Stomach smooth muscle (tissue), 2 donors: ENCODE measurements around the gene PDE11A.
"Not testable (repeated sequence)": the region's sequence is repeated elsewhere in the genome, so short reads cannot be mapped to it uniquely, and the experiment has no call there.

Source experiments
- H3K27ac ChIP-seq: one replicate; pipeline ENCODE4 v1.7.0; 2013; ENCODE audit warnings: mild to moderate bottlenecking, low read length, inconsistent platforms
- H3K27me3 ChIP-seq, 2 donors: one replicate each; pipeline ENCODE4 v1.7.0; 2013; ENCODE audit warnings: low read length in 2 of 2; ENCODE audit not compliant: insufficient read depth in 2 of 2, control insufficient read depth in 1 of 2
- H3K36me3 ChIP-seq, 2 donors: one replicate each; pipeline ENCODE4 v1.7.0; 2013; ENCODE audit warnings: low read length in 2 of 2; ENCODE audit not compliant: control insufficient read depth in 2 of 2, insufficient read depth in 2 of 2
- H3K4me1 ChIP-seq: one replicate; pipeline ENCODE4 v1.7.0; 2013; ENCODE audit warnings: low read length; ENCODE audit not compliant: control insufficient read depth, insufficient read depth
- H3K4me3 ChIP-seq, 2 donors: one replicate each; pipeline ENCODE4 v1.7.0; 2013; ENCODE audit warnings: low read length in 2 of 2
- H3K9ac ChIP-seq, 2 donors: one replicate each; pipeline ENCODE4 v1.7.0; 2013; ENCODE audit warnings: low read length in 2 of 2, mild to moderate bottlenecking in 1 of 2
- H3K9me3 ChIP-seq, 2 donors: one replicate each; pipeline ENCODE4 v1.7.0; 2013; ENCODE audit warnings: low read length in 2 of 2; ENCODE audit not compliant: control insufficient read depth in 2 of 2
- donor health status: healthy.
- donor health status: Pancreatic carcinoma.

Gene PDE11A

GRCh38 chr2:177796654-177797415 is 275.7 kb downstream of the PDE11A start:
- H3K4me3 ChIP-seq: no peak overlapping the region
- no peaks in the 10 kb centered on the region for H3K9me3 ChIP-seq
- H3K4me1 ChIP-seq: no peaks in the 10 kb centered on the region
- no peak overlapping the region for H3K9ac ChIP-seq
- H3K36me3 ChIP-seq: no peaks in the 10 kb centered on the region
- no peaks in the 10 kb centered on the region for H3K27me3 ChIP-seq
- H3K27ac ChIP-seq: no peak overlapping the region

DNA sequence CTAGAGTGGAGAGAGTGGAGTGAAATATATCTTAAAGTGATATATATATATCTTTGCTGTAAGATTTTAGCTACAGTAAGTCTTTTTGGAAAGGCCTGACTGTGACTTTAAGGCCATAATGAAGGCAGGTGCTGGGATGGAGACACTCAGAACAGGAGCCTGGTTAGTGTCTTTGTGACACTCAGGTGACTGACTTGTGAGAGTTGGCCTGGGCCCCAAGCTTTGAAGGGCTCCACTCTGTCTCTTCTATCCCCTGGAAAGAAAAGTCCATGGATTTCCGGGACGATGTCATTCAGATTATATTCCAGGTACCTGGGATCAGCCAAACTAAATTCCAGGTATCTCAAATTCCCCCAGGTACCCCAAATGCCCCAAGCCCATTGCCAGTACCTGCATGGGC is 276.6 kb downstream of the PDE11A start:
- Histone ChIP-seq H3K9me3 (no peaks in the 10 kb centered on the region), H3K4me3 (no peak overlapping the region), H3K27me3 (no peaks in the 10 kb centered on the region), H3K27ac (no peak overlapping the region), H3K36me3 (no peaks in the 10 kb centered on the region), H3K9ac (no peak overlapping the region), H3K4me1 (no peaks in the 10 kb centered on the region)

DNA sequence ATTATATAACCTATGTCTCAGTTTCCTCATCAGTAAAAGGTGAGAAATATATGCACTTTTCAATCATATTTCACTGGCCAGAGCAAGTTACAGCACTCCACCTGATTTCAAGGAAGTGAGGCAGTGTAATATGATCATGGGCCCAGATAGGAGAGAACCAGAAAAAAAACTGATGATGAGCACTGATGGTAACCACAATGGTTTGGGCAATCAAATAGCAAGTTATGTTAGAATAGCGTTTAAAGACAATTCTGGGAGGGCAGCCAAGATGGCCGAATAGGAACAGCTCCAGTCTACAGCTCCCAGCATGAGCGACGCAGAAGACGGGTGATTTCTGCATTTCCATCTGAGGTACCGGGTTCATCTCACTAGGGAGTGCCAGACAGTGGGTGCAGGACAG is 287.4 kb downstream of the PDE11A start:
- not testable (repeated sequence) for H3K4me1 ChIP-seq, H3K9ac ChIP-seq, H3K27me3 ChIP-seq, H3K36me3 ChIP-seq, H3K9me3 ChIP-seq, H3K27ac ChIP-seq, H3K4me3 ChIP-seq

- no peak overlapping the region for H3K9ac ChIP-seq
- no peak overlapping the region for H3K4me3 ChIP-seq
- no peaks in the 10 kb centered on the region for H3K27me3 ChIP-seq
- H3K27ac ChIP-seq: no peak overlapping the region
- H3K36me3 ChIP-seq: no peaks in the 10 kb centered on the region
- no peaks in the 10 kb centered on the region for H3K4me1 ChIP-seq
- no peaks in the 10 kb centered on the region for H3K9me3 ChIP-seq
Observed at GRCh38 chr2:177784745-177785067, 287.9 kb downstream of the PDE11A start.

- no peak overlapping the region for H3K9ac ChIP-seq
- peak overlapping the region in 1 of 2 donors; percentile 8 for H3K4me3 ChIP-seq
- no peaks in the 10 kb centered on the region for H3K9me3 ChIP-seq
- H3K36me3 ChIP-seq: no peaks in the 10 kb centered on the region
- H3K27me3 ChIP-seq: no peaks in the 10 kb centered on the region
- no peak overlapping the region for H3K27ac ChIP-seq
- H3K4me1 ChIP-seq: no peaks in the 10 kb centered on the region
Observed at GRCh38 chr2:177783835-177784744, 288.5 kb downstream of the PDE11A start.

DNA sequence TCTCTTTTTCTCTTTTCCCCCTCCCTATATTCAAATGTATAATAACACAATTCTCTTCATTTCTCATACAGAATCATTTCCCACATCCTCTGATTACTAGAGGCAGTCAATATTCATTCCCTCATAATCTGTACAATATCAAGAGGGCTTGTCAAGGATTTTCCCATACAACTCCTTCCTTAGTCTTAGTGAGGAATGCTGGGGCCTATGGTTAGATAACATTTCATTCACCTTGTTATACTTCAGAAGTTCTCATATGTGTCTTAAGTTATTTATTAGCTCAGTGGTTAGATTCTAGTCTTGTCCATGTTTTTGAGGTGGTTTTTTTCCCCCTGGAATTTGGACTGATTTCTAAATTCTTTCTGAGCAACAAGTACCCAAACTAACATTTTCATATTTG is 289.5 kb downstream of the PDE11A start:
- Histone ChIP-seq H3K9ac (no peak overlapping the region), H3K36me3 (no peaks in the 10 kb centered on the region), H3K4me3 (no peak overlapping the region), H3K27me3 (no peaks in the 10 kb centered on the region), H3K27ac (no peak overlapping the region), H3K4me1 (no peaks in the 10 kb centered on the region), H3K9me3 (no peaks in the 10 kb centered on the region)

- Histone ChIP-seq H3K9me3 (no peaks in the 10 kb centered on the region), H3K4me1 (no peaks in the 10 kb centered on the region), H3K36me3 (no peaks in the 10 kb centered on the region), H3K27me3 (no peaks in the 10 kb centered on the region), H3K27ac (no peak overlapping the region), H3K9ac (no peak overlapping the region), H3K4me3 (no peak overlapping the region)
Observed at GRCh38 chr2:177782613-177783012, 290.0 kb downstream of the PDE11A start.

DNA sequence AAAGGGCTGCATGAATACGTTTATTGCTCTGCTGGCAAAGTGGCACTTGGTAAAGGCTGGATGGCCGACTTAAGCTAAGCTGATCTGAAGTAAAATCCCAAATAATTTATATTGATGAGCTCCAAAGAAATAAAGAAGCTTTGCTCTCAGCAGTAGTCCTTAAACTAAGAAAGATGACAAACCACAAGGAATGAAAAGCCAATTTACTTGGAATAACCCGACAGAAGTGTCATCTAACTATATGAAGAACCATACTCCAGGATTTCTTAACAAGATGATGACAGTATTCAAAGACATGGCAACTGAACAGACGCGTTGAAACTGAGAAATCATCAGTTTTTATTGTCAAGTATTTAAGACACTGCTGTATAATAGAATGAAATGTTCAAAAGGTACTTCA is 294.1 kb downstream of the PDE11A start:
- Histone ChIP-seq H3K27me3 (no peaks in the 10 kb centered on the region), H3K36me3 (no peaks in the 10 kb centered on the region), H3K9me3 (no peaks in the 10 kb centered on the region), H3K4me1 (no peaks in the 10 kb centered on the region), H3K4me3 (no peak overlapping the region), H3K27ac (no peak overlapping the region), H3K9ac (no peak overlapping the region)

GRCh38 chr2:177772529-177772928 is 300.0 kb downstream of the PDE11A start:
- Histone ChIP-seq H3K4me1 (no peaks in the 10 kb centered on the region), H3K4me3 (no peak overlapping the region), H3K27ac (no peak overlapping the region), H3K9ac (no peak overlapping the region), H3K27me3 (no peaks in the 10 kb centered on the region), H3K36me3 (no peaks in the 10 kb centered on the region), H3K9me3 (no peaks in the 10 kb centered on the region)

DNA sequence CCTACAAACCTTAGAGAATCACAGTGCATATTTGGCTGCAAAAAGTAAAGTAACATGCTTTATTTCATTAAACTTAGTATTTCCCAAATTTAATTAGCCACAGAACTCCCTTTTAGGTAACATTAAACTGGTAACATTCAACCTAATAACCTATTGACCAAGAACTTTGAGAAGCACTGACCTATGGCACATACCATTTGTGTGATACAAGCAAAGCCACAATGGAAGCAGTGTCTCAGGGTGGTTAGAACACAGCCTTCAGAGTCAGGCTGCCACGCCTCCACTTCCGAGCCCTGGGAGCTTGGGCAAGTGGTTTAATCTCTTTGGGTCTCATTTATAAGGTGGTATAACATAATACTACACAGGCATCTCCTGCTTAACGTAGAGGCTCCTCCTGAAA is 301.4 kb downstream of the PDE11A start:
- Histone ChIP-seq H3K27ac (no peak overlapping the region), H3K36me3 (no peaks in the 10 kb centered on the region), H3K27me3 (no peaks in the 10 kb centered on the region), H3K9me3 (no peaks in the 10 kb centered on the region), H3K9ac (no peak overlapping the region), H3K4me3 (no peak overlapping the region), H3K4me1 (no peaks in the 10 kb centered on the region)

- H3K36me3 ChIP-seq: no peaks in the 10 kb centered on the region
- peaks cover 0 to 3% of the 10 kb centered on the region in 2 donors for H3K27me3 ChIP-seq
- no peaks in the 10 kb centered on the region for H3K4me1 ChIP-seq
- no peaks in the 10 kb centered on the region for H3K9me3 ChIP-seq
- H3K27ac ChIP-seq: no peak overlapping the region
- no peak overlapping the region for H3K4me3 ChIP-seq
- H3K9ac ChIP-seq: no peak overlapping the region
Observed at GRCh38 chr2:177767768-177768167, 304.8 kb downstream of the PDE11A start.
